ENCODE data around the gene SIRT5. TPM values are rescaled to one million over a fixed set of nuclear protein-coding genes. Genes with fewer than 3 reads are reported as not detected.

Gene SIRT5
- total RNA-seq, 4 donors from 2014 or later, result 10.5 to 20.4 (median 12.4) TPM

GRCh38 chr6:13613029-13613594 lies 38.7 kb downstream of the SIRT5 start:
- WGBS, 2 donors, result 61 to 67% methylated on average over 3 of the region's 3 CpGs
- Histone ChIP-seq H3K27ac (no peak overlapping the region), H3K27me3 (no peaks in the 10 kb centered on the region), H3K36me3 (peaks cover 5 to 14% of the 10 kb centered on the region in 2 donors), H3K4me1 (peaks cover 7 to 32% of the 10 kb centered on the region in 2 donors), H3K9me3 (no peaks in the 10 kb centered on the region), H3K4me3 (replicated peaks in 1 of 3) (no peak overlapping the region)
- TF ChIP-seq CTCF (IDR thresholded peaks at IDR 0.05), result no peak
- no peak for TF ChIP-seq POLR2A (IDR thresholded peaks at IDR 0.05)
- no peak for DNase-seq
- intact Hi-C loops (cut with DNase I), result no loop called here

GRCh38 chr6:13614126-13614925 lies 39.9 kb downstream of the SIRT5 start:
- Histone ChIP-seq H3K9me3 (no peaks in the 10 kb centered on the region), H3K36me3 (peaks cover 15 to 22% of the 10 kb centered on the region in 2 donors), H3K27me3 (no peaks in the 10 kb centered on the region), H3K4me3 (replicated peaks in 1 of 3) (peak overlapping the region; percentile 21 to 96 (median 65)), H3K27ac (peak overlapping the region; percentile 44 to 82 (median 49)), H3K4me1 (peaks cover 7 to 32% of the 10 kb centered on the region in 2 donors)
- intact Hi-C loops (cut with DNase I), result no loop called here
- 9 to 10% methylated on average over 25 to 28 of the region's 38 CpGs for WGBS, 2 donors
- DNase-seq, result peak; percentile 66 to 70
- TF ChIP-seq POLR2A (IDR thresholded peaks at IDR 0.05) (no peak), CTCF (IDR thresholded peaks at IDR 0.05) (no peak)

GRCh38 chr6:13614926-13615791 lies 40.8 kb downstream of the SIRT5 start, which contains the start of gene NOL7:
Gene NOL7 (plus strand): TSS chr6:13615335. CDS start chr6:13615359, 24 bp downstream.
- intact Hi-C loops (cut with DNase I), result loop anchor here (5.0 kb wide), 1 partner anchor 97 kb away; the partner anchor contains the start of gene RANBP9
- 0% methylated on average over 29 to 36 of the region's 85 CpGs for WGBS, 2 donors
- TF ChIP-seq POLR2A (IDR thresholded peaks at IDR 0.05) (peak; percentile 34 to 93), CTCF (IDR thresholded peaks at IDR 0.05) (peak; percentile 51 to 98 (median 89))
- Histone ChIP-seq H3K27me3 (no peaks in the 10 kb centered on the region), H3K36me3 (peaks cover 23 to 31% of the 10 kb centered on the region in 2 donors), H3K27ac (peak within 1 kb of the TSS; percentile 68 to 82 (median 74)), H3K4me3 (replicated peaks in 1 of 3) (peak within 1 kb of the TSS; percentile 45 to 96 (median 65)), H3K9me3 (no peaks in the 10 kb centered on the region), H3K4me1 (peaks cover 7 to 32% of the 10 kb centered on the region in 2 donors)
- peak; percentile 97 for DNase-seq

- H3K4me3 ChIP-seq (replicated peaks in 1 of 3), result peak overlapping the region; percentile 45 to 96 (median 65)
- peaks cover 7 to 26% of the 10 kb centered on the region in 2 donors for H3K4me1 ChIP-seq
- peak overlapping the region; percentile 68 to 82 (median 74) for H3K27ac ChIP-seq
- peaks cover 28 to 34% of the 10 kb centered on the region in 2 donors for H3K36me3 ChIP-seq
- WGBS, 2 donors, result 0% methylated on average over 14 of the region's 14 CpGs
- peak; percentile 53 to 64 for DNase-seq
- no peaks in the 10 kb centered on the region for H3K9me3 ChIP-seq
- no peaks in the 10 kb centered on the region for H3K27me3 ChIP-seq
- intact Hi-C loops (cut with DNase I), result loop anchor here (5.0 kb wide), 1 partner anchor 97 kb away; the partner anchor contains the start of gene RANBP9
- TF ChIP-seq POLR2A (IDR thresholded peaks at IDR 0.05), result no peak
- no peak for TF ChIP-seq CTCF (IDR thresholded peaks at IDR 0.05)
These were observed 41.4 kb downstream of the SIRT5 start for GRCh38 chr6:13615792-13616120.

Measured in thyroid gland (tissue), 4 donors.